ENCODE results near the gene TWNK. TPM values are rescaled to one million over a fixed set of nuclear protein-coding genes. Genes with fewer than 3 reads are reported as not detected.

TWNK gene
- total and polyA plus RNA-seq, 9 of the 15 experiments (the other 6 are each of a cell fraction or from before 2014, with no cell fraction given): 11.6 to 34.7 (median 17.4) TPM

- TF ChIP-seq, protein P1, sequence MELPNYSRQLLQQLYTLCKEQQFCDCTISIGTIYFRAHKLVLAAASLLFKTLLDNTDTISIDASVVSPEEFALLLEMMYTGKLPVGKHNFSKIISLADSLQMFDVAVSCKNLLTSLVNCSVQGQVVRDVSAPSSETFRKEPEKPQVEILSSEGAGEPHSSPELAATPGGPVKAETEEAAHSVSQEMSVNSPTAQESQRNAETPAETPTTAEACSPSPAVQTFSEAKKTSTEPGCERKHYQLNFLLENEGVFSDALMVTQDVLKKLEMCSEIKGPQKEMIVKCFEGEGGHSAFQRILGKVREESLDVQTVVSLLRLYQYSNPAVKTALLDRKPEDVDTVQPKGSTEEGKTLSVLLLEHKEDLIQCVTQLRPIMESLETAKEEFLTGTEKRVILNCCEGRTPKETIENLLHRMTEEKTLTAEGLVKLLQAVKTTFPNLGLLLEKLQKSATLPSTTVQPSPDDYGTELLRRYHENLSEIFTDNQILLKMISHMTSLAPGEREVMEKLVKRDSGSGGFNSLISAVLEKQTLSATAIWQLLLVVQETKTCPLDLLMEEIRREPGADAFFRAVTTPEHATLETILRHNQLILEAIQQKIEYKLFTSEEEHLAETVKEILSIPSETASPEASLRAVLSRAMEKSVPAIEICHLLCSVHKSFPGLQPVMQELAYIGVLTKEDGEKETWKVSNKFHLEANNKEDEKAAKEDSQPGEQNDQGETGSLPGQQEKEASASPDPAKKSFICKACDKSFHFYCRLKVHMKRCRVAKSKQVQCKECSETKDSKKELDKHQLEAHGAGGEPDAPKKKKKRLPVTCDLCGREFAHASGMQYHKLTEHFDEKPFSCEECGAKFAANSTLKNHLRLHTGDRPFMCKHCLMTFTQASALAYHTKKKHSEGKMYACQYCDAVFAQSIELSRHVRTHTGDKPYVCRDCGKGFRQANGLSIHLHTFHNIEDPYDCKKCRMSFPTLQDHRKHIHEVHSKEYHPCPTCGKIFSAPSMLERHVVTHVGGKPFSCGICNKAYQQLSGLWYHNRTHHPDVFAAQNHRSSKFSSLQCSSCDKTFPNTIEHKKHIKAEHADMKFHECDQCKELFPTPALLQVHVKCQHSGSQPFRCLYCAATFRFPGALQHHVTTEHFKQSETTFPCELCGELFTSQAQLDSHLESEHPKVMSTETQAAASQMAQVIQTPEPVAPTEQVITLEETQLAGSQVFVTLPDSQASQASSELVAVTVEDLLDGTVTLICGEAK (IDR thresholded peaks at IDR 0.05): no peak
- TF ChIP-seq, protein P1 (CRISPR knock-in tag; IDR thresholded peaks at IDR 0.05): no peak
- TF ChIP-seq MBD1 (CRISPR knock-in tag; IDR thresholded peaks at IDR 0.05) (no peak), ZBTB7A (IDR thresholded peaks at IDR 0.05; ENCODE audit: borderline replicate concordance, control insufficient read depth, low read depth, low read length) (no peak), ZNF431 (CRISPR knock-in tag; IDR thresholded peaks at IDR 0.05) (no peak), ZNF740 (CRISPR knock-in tag; IDR thresholded peaks at IDR 0.05) (peak; percentile 75), ZNF740 (tag; IDR thresholded peaks at IDR 0.05) (peak in 1 of 2 experiments; percentile 67; a peak in 1 of 4 replicates), ZNF324 (CRISPR knock-in tag; IDR thresholded peaks at IDR 0.05) (no peak), RAD21 (CRISPR knock-in tag; conservative IDR thresholded peaks at IDR 0.05 in 1 of 2, IDR thresholded peaks at IDR 0.05 in 1 of 2) (peak; percentile 50 to 76), CSDE1 (IDR thresholded peaks at IDR 0.05) (no peak)
- TF ChIP-seq, protein P2, sequence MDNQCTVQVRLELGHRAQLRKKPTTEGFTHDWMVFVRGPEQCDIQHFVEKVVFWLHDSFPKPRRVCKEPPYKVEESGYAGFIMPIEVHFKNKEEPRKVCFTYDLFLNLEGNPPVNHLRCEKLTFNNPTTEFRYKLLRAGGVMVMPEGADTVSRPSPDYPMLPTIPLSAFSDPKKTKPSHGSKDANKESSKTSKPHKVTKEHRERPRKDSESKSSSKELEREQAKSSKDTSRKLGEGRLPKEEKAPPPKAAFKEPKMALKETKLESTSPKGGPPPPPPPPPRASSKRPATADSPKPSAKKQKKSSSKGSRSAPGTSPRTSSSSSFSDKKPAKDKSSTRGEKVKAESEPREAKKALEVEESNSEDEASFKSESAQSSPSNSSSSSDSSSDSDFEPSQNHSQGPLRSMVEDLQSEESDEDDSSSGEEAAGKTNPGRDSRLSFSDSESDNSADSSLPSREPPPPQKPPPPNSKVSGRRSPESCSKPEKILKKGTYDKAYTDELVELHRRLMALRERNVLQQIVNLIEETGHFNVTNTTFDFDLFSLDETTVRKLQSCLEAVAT (IDR thresholded peaks at IDR 0.05): no peak
- TF ChIP-seq, protein P3, sequence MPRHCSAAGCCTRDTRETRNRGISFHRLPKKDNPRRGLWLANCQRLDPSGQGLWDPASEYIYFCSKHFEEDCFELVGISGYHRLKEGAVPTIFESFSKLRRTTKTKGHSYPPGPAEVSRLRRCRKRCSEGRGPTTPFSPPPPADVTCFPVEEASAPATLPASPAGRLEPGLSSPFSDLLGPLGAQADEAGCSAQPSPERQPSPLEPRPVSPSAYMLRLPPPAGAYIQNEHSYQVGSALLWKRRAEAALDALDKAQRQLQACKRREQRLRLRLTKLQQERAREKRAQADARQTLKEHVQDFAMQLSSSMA (CRISPR knock-in tag; IDR thresholded peaks at IDR 0.05): no peak
Observed at GRCh38 chr10:101041252-101041761, 54.0 kb downstream of the TWNK start (continued).

All from K562 (cell line).